HG03097 (cell line): ENCODE data around the gene GBP2.
"Not testable (repeated sequence)": the region's sequence is repeated elsewhere in the genome, so short reads cannot be mapped to it uniquely, and the experiment has no call there.

Experiments
- ATAC-seq: cut with Tn5 transposase; IDR thresholded peaks from one replicate; pipeline ENCODE4 v1.9.1; 2021; ENCODE audit not compliant: unreplicated experiment, low FRiP score

The GBP2 gene

GRCh38 chr1:89125913-89126580, at the start of gene GBP2:
TSS of gene GBP2 (minus strand) at chr1:89126114. CDS start at chr1:89121966, 4,148 bp downstream.
- peak; percentile 60 for ATAC-seq

GRCh38 chr1:89174491-89174890, 48.6 kb upstream of the GBP2 start:
- ATAC-seq: no peak

GRCh38 chr1:89172468-89173143, 46.7 kb upstream of the GBP2 start:
- no peak for ATAC-seq

- no peak for ATAC-seq
Observed at GRCh38 chr1:89171067-89171438, 45.1 kb upstream of the GBP2 start.

- no peak for ATAC-seq
Observed at GRCh38 chr1:89170170-89171066, 44.5 kb upstream of the GBP2 start.

GRCh38 chr1:89169166-89169565, 43.3 kb upstream of the GBP2 start:
- ATAC-seq: no peak

- ATAC-seq: no peak
Observed at GRCh38 chr1:89167590-89168230, 41.8 kb upstream of the GBP2 start.

GRCh38 chr1:89166705-89167104, 40.8 kb upstream of the GBP2 start:
- ATAC-seq: no peak

GRCh38 chr1:89165811-89166210, 39.9 kb upstream of the GBP2 start:
- ATAC-seq: no peak

GRCh38 chr1:89151047-89151446, 25.1 kb upstream of the GBP2 start:
- no peak for ATAC-seq

GRCh38 chr1:89149976-89150375, 24.1 kb upstream of the GBP2 start:
- no peak for ATAC-seq

- no peak for ATAC-seq
Observed at GRCh38 chr1:89149229-89149628, 23.3 kb upstream of the GBP2 start.

- no peak for ATAC-seq
Observed at GRCh38 chr1:89147678-89148658, 22.1 kb upstream of the GBP2 start.

- ATAC-seq: no peak
Observed at GRCh38 chr1:89146721-89147120, 20.8 kb upstream of the GBP2 start.

- ATAC-seq: no peak
Observed at GRCh38 chr1:89143484-89143883, 17.6 kb upstream of the GBP2 start.

- ATAC-seq: no peak
Observed at GRCh38 chr1:89142160-89142559, 16.2 kb upstream of the GBP2 start.

GRCh38 chr1:89133747-89134146, 7.8 kb upstream of the GBP2 start:
- no peak for ATAC-seq

- no peak for ATAC-seq
Observed at GRCh38 chr1:89130716-89131115, 4.8 kb upstream of the GBP2 start.

GRCh38 chr1:89129911-89130310, 4.0 kb upstream of the GBP2 start:
- ATAC-seq: no peak

GRCh38 chr1:89128003-89128458, 2.1 kb upstream of the GBP2 start:
- ATAC-seq: not testable (repeated sequence)
